HepG2 (cell line): ENCODE results near the gene PLEKHD1. TPM values are rescaled to one million over a fixed set of nuclear protein-coding genes. Genes with fewer than 3 reads are reported as not detected.

Source experiments
- BORCS8-MEF2B ChIP-seq: sonication (generic); formaldehyde crosslinking; IDR thresholded peaks from 2 replicates; pipeline ENCODE4 v1.8.0; 2022; ENCODE audit warnings: mild to moderate bottlenecking, missing genetic modification reagents
- BRCA1 ChIP-seq: sonication (generic); formaldehyde crosslinking; IDR thresholded peaks from 2 replicates; pipeline ENCODE4 v1.4.0; 2020; ENCODE audit warnings: missing genetic modification reagents
- DPF2 ChIP-seq: sonication (generic); formaldehyde crosslinking; IDR thresholded peaks from 2 replicates; pipeline ENCODE4 v1.4.0; 2020; ENCODE audit warnings: mild to moderate bottlenecking, low read depth, missing genetic modification reagents, borderline replicate concordance
- FIP1L1 ChIP-seq: fragments of 200-400 bp; formaldehyde crosslinking; IDR thresholded peaks from 2 replicates; pipeline ENCODE4 v1.6.1; 2018; ENCODE audit warnings: low read depth, mild to moderate bottlenecking, low read length, moderate library complexity, borderline replicate concordance; ENCODE audit not compliant: insufficient read depth
- FOXM1 ChIP-seq: sonication (generic); formaldehyde crosslinking; IDR thresholded peaks from 2 replicates; pipeline ENCODE4 v1.5.0; 2020; ENCODE audit warnings: missing genetic modification reagents
- FOXO1 ChIP-seq: sonication (generic); formaldehyde crosslinking; IDR thresholded peaks from 2 replicates; pipeline ENCODE4 v1.4.0; 2020; ENCODE audit warnings: missing genetic modification reagents
- HIVEP1 ChIP-seq: sonication (generic); formaldehyde crosslinking; IDR thresholded peaks from 2 replicates; pipeline ENCODE4 v1.4.0; 2020; ENCODE audit warnings: mild to moderate bottlenecking, missing genetic modification reagents
- KLF13 ChIP-seq: sonication (generic); formaldehyde crosslinking; IDR thresholded peaks from 2 replicates; pipeline ENCODE4 v1.4.0; 2020; ENCODE audit warnings: mild to moderate bottlenecking, missing genetic modification reagents
- MIXL1 ChIP-seq: IDR thresholded peaks from 2 replicates; pipeline ENCODE4 v1.6.1; 2016
- PRPF4 ChIP-seq: fragments of 200-400 bp; formaldehyde crosslinking; IDR thresholded peaks from 2 replicates; pipeline ENCODE4 v1.6.1; 2016; ENCODE audit warnings: low read length, low read depth; ENCODE audit not compliant: poor library complexity, severe bottlenecking
- ZNF317 ChIP-seq: sonication (generic); formaldehyde crosslinking; IDR thresholded peaks from 2 replicates; pipeline ENCODE4 v1.5.0; 2020; ENCODE audit warnings: mild to moderate bottlenecking, missing genetic modification reagents
- ZNF337 ChIP-seq: sonication (generic); formaldehyde crosslinking; IDR thresholded peaks from 2 replicates; pipeline ENCODE4 v1.5.1; 2020; ENCODE audit warnings: missing genetic modification reagents, low read depth, mild to moderate bottlenecking, borderline replicate concordance
- ZNF484 ChIP-seq: sonication (generic); formaldehyde crosslinking; IDR thresholded peaks from 2 replicates; pipeline ENCODE4 v1.5.1; 2020; ENCODE audit warnings: mild to moderate bottlenecking, low read depth, missing genetic modification reagents, borderline replicate concordance
- ZNF614 ChIP-seq: IDR thresholded peaks from 2 replicates; pipeline ENCODE4 v1.6.1; 2018; ENCODE audit warnings: missing biosample characterization, missing genetic modification reagents, inconsistent platforms, borderline replicate concordance
- ZSCAN29 ChIP-seq: sonication (generic); formaldehyde crosslinking; conservative IDR thresholded peaks from 2 replicates; pipeline ENCODE4 v1.4.0; 2020; ENCODE audit warnings: mild to moderate bottlenecking, missing genetic modification reagents
- polyA plus RNA-seq, 8 experiments: library from polyadenylated mRNA; depleted of rRNA in 3 of 8; stranded (reverse) in 7 of 8; unstranded in 1 of 8; fragments of >200 nt; fragmentation: Illumina TruSeq in 4 of 8; extraction: Trizol in 4 of 8; gene quantifications; 2 replicates each; pipeline versions ENCODE4 v1.2.1 to v1.2.3, GENCODE V29; 2011 to 2016; ENCODE audit warnings: low read depth in 4 of 8, missing spikeins in 1 of 8, mixed read lengths in 1 of 8; ENCODE audit not compliant: insufficient read depth in 1 of 8
- total RNA-seq, 5 experiments: library from RNA; depleted of rRNA; stranded (reverse); fragments of >200 nt; fragmentation: Illumina TruSeq; extraction: Trizol; gene quantifications; 2 replicates each; pipeline ENCODE4 v1.2.3, GENCODE V29; 2016; ENCODE audit warnings: low read depth in 1 of 5
- TF ChIP-seq, protein P1 (sequence below): sonication (generic); formaldehyde crosslinking; IDR thresholded peaks from 2 replicates; pipeline ENCODE4 v1.4.0; 2020; ENCODE audit warnings: missing genetic modification reagents
- TF ChIP-seq, protein P2 (sequence below): sonication (generic); formaldehyde crosslinking; IDR thresholded peaks from 2 replicates; pipeline ENCODE4 v1.4.0; 2020; ENCODE audit warnings: mild to moderate bottlenecking, missing genetic modification reagents, borderline replicate concordance
- TF ChIP-seq, protein P3 (sequence below): sonication (generic); formaldehyde crosslinking; IDR thresholded peaks from 2 replicates; pipeline ENCODE4 v1.5.1; 2020; ENCODE audit warnings: missing genetic modification reagents, mild to moderate bottlenecking, borderline replicate concordance
- TF ChIP-seq, protein P4 (sequence below): IDR thresholded peaks from 2 replicates; pipeline ENCODE4 v1.6.1; 2016; ENCODE audit warnings: control low read depth
- TF ChIP-seq, protein P5 (sequence below): sonication (generic); formaldehyde crosslinking; IDR thresholded peaks from 2 replicates; pipeline ENCODE4 v1.4.0; 2020; ENCODE audit warnings: missing genetic modification reagents, mild to moderate bottlenecking, borderline replicate concordance

PLEKHD1 gene
- total and polyA plus RNA-seq, 2 of the 13 experiments (the other 11 are each of a cell fraction or from before 2014, with no cell fraction given), result 0.01 TPM; not detected in 1

DNA sequence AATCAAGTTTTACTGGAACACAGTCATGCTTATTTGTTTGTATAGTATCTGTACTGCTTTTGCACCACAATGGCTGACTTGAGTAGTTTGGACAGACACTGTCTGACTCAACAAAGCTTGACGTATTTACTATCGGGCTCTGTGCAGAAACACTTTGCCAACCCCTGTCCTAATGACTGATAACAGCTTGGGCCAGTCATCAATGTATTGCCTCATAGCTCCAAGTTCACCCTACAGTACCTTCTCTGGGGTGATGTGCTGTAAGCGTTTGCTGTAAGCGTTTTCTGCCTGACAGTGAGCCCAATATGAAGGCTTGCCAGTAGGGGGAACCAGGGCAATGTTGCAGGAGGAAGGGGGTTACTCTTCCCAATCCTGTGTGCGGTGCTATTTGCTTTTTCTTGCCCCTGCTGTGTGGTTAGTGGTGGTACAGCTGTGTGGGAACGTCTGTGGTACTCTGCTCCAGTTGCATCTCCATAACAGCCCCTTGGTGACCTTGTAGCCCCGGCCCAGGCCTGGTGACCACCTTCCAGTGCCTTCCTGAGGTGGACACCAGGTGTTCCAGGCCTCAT, 95.6 kb downstream of the PLEKHD1 start (continued):
- TF ChIP-seq, protein P1, sequence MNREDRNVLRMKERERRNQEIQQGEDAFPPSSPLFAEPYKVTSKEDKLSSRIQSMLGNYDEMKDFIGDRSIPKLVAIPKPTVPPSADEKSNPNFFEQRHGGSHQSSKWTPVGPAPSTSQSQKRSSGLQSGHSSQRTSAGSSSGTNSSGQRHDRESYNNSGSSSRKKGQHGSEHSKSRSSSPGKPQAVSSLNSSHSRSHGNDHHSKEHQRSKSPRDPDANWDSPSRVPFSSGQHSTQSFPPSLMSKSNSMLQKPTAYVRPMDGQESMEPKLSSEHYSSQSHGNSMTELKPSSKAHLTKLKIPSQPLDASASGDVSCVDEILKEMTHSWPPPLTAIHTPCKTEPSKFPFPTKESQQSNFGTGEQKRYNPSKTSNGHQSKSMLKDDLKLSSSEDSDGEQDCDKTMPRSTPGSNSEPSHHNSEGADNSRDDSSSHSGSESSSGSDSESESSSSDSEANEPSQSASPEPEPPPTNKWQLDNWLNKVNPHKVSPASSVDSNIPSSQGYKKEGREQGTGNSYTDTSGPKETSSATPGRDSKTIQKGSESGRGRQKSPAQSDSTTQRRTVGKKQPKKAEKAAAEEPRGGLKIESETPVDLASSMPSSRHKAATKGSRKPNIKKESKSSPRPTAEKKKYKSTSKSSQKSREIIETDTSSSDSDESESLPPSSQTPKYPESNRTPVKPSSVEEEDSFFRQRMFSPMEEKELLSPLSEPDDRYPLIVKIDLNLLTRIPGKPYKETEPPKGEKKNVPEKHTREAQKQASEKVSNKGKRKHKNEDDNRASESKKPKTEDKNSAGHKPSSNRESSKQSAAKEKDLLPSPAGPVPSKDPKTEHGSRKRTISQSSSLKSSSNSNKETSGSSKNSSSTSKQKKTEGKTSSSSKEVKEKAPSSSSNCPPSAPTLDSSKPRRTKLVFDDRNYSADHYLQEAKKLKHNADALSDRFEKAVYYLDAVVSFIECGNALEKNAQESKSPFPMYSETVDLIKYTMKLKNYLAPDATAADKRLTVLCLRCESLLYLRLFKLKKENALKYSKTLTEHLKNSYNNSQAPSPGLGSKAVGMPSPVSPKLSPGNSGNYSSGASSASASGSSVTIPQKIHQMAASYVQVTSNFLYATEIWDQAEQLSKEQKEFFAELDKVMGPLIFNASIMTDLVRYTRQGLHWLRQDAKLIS (CRISPR knock-in tag), result no peak
- TF ChIP-seq DPF2 (peak; percentile 44; the same call in 1 of the 2 replicates), KLF13 (CRISPR knock-in tag) (no peak), MIXL1 (CRISPR knock-in tag) (0 out of 2 replicates have a peak, but pooled peaks have one; percentile 67), HIVEP1 (CRISPR knock-in tag) (no peak), ZSCAN29 (CRISPR knock-in tag) (0 out of 2 replicates have a peak, but pooled peaks have one; percentile 58), ZNF484 (CRISPR knock-in tag) (no peak), BORCS8-MEF2B (CRISPR knock-in tag) (no peak), FOXM1 (no peak), PRPF4 (no peak), ZNF317 (CRISPR knock-in tag) (no peak), BRCA1 (no peak), FIP1L1 (no peak), ZNF337 (CRISPR knock-in tag) (no peak), ZNF614 (CRISPR knock-in tag) (peak; percentile 92; the same call in 1 of the 2 replicates), FOXO1 (CRISPR knock-in tag) (peak; percentile 53; the same call in 1 of the 2 replicates)
- TF ChIP-seq, protein P2, sequence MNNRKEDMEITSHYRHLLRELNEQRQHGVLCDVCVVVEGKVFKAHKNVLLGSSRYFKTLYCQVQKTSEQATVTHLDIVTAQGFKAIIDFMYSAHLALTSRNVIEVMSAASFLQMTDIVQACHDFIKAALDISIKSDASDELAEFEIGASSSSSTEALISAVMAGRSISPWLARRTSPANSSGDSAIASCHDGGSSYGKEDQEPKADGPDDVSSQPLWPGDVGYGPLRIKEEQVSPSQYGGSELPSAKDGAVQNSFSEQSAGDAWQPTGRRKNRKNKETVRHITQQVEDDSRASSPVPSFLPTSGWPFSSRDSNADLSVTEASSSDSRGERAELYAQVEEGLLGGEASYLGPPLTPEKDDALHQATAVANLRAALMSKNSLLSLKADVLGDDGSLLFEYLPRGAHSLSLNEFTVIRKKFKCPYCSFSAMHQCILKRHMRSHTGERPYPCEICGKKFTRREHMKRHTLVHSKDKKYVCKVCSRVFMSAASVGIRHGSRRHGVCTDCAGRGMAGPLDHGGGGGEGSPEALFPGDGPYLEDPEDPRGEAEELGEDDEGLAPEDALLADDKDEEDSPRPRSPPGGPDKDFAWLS (CRISPR knock-in tag), result no peak
- TF ChIP-seq, protein P3, sequence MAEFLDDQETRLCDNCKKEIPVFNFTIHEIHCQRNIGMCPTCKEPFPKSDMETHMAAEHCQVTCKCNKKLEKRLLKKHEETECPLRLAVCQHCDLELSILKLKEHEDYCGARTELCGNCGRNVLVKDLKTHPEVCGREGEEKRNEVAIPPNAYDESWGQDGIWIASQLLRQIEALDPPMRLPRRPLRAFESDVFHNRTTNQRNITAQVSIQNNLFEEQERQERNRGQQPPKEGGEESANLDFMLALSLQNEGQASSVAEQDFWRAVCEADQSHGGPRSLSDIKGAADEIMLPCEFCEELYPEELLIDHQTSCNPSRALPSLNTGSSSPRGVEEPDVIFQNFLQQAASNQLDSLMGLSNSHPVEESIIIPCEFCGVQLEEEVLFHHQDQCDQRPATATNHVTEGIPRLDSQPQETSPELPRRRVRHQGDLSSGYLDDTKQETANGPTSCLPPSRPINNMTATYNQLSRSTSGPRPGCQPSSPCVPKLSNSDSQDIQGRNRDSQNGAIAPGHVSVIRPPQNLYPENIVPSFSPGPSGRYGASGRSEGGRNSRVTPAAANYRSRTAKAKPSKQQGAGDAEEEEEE (CRISPR knock-in tag), result no peak
- TF ChIP-seq, protein P4, sequence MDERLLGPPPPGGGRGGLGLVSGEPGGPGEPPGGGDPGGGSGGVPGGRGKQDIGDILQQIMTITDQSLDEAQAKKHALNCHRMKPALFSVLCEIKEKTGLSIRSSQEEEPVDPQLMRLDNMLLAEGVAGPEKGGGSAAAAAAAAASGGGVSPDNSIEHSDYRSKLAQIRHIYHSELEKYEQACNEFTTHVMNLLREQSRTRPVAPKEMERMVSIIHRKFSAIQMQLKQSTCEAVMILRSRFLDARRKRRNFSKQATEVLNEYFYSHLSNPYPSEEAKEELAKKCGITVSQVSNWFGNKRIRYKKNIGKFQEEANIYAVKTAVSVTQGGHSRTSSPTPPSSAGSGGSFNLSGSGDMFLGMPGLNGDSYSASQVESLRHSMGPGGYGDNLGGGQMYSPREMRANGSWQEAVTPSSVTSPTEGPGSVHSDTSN, result peak; percentile 18; the same call in 1 of the 2 replicates
- TF ChIP-seq, protein P5, sequence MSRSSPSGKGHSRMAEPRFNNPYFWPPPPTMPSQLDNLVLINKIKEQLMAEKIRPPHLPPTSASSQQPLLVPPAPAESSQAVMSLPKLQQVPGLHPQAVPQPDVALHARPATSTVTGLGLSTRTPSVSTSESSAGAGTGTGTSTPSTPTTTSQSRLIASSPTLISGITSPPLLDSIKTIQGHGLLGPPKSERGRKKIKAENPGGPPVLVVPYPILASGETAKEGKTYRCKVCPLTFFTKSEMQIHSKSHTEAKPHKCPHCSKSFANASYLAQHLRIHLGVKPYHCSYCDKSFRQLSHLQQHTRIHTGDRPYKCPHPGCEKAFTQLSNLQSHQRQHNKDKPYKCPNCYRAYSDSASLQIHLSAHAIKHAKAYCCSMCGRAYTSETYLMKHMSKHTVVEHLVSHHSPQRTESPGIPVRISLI, result no peak
